ENCODE measurements around the gene SLC3A2. TPM values are rescaled to one million over a fixed set of nuclear protein-coding genes. Genes with fewer than 3 reads are reported as not detected.

Gene SLC3A2
- total RNA-seq, 1 experiment from 2014 or later = 334 TPM

DNA sequence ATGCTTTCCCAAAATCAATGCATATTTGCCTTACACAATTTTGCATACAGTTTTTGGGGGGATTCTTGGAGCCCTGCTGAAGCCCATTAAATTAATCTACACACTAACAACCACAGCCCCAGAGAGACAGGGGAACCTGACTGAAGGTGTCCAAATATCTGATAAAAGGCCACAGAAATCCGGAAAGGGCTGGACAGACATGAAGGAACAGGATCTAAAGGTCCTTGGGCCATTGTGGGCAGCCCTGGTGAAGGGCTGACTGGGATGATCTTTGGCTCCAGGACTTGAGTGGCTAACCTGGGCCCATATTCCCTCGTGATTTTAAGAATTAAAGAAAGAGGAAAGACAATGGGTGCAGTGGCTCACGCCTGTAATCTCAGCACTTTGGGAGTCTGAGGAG lies 34.5 kb upstream of the SLC3A2 start:
- POLR2A ChIA-PET = no interaction called here
- ATAC-seq = no peak
- DNase-seq (ENCODE audit: low spot score) = no peak
- H3K4me1 Mint-ChIP-seq = peaks cover 8% of the 10 kb centered on the region
- no peaks in the 10 kb centered on the region for H3K27me3 Mint-ChIP-seq (ENCODE audit: low read depth)
- no peak for TF ChIP-seq IRF1 (CRISPR knock-in tag; IDR thresholded peaks at IDR 0.05)
- TF ChIP-seq USF1 (CRISPR knock-in tag; IDR thresholded peaks at IDR 0.05) = no peak
- no peak for TF ChIP-seq ZNF423 (CRISPR knock-in tag; IDR thresholded peaks at IDR 0.05)
- no peak for TF ChIP-seq GABPB1 (CRISPR knock-in tag; IDR thresholded peaks at IDR 0.05)
- TF ChIP-seq, protein P1, sequence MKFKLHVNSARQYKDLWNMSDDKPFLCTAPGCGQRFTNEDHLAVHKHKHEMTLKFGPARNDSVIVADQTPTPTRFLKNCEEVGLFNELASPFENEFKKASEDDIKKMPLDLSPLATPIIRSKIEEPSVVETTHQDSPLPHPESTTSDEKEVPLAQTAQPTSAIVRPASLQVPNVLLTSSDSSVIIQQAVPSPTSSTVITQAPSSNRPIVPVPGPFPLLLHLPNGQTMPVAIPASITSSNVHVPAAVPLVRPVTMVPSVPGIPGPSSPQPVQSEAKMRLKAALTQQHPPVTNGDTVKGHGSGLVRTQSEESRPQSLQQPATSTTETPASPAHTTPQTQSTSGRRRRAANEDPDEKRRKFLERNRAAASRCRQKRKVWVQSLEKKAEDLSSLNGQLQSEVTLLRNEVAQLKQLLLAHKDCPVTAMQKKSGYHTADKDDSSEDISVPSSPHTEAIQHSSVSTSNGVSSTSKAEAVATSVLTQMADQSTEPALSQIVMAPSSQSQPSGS (CRISPR knock-in tag; IDR thresholded peaks at IDR 0.05; ENCODE audit: borderline replicate concordance, low read depth) = no peak
- TF ChIP-seq ZNF425 (CRISPR knock-in tag; conservative IDR thresholded peaks at IDR 0.05) = no peak
- no peak for TF ChIP-seq ZNF121 (CRISPR knock-in tag; IDR thresholded peaks at IDR 0.05)
- no peak for TF ChIP-seq ETV6 (CRISPR knock-in tag; IDR thresholded peaks at IDR 0.05)
- TF ChIP-seq ATF1 (CRISPR knock-in tag; IDR thresholded peaks at IDR 0.05) = no peak
- TF ChIP-seq NR3C1 (CRISPR knock-in tag; conservative IDR thresholded peaks at IDR 0.05; ENCODE audit: low read depth) = no peak
- TF ChIP-seq, protein P2, sequence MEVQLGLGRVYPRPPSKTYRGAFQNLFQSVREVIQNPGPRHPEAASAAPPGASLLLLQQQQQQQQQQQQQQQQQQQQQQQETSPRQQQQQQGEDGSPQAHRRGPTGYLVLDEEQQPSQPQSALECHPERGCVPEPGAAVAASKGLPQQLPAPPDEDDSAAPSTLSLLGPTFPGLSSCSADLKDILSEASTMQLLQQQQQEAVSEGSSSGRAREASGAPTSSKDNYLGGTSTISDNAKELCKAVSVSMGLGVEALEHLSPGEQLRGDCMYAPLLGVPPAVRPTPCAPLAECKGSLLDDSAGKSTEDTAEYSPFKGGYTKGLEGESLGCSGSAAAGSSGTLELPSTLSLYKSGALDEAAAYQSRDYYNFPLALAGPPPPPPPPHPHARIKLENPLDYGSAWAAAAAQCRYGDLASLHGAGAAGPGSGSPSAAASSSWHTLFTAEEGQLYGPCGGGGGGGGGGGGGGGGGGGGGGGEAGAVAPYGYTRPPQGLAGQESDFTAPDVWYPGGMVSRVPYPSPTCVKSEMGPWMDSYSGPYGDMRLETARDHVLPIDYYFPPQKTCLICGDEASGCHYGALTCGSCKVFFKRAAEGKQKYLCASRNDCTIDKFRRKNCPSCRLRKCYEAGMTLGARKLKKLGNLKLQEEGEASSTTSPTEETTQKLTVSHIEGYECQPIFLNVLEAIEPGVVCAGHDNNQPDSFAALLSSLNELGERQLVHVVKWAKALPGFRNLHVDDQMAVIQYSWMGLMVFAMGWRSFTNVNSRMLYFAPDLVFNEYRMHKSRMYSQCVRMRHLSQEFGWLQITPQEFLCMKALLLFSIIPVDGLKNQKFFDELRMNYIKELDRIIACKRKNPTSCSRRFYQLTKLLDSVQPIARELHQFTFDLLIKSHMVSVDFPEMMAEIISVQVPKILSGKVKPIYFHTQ (CRISPR knock-in tag; IDR thresholded peaks at IDR 0.05) = no peak
- no peak for TF ChIP-seq PRRX2 (CRISPR knock-in tag; IDR thresholded peaks at IDR 0.05)
- no peak for TF ChIP-seq ATF6 (CRISPR knock-in tag; IDR thresholded peaks at IDR 0.05)
- TF ChIP-seq SMAD4 (CRISPR knock-in tag; IDR thresholded peaks at IDR 0.05) = no peak
- no peak for TF ChIP-seq ZBTB21 (CRISPR knock-in tag; IDR thresholded peaks at IDR 0.05; ENCODE audit: borderline replicate concordance)
- TF ChIP-seq CREB1 (CRISPR knock-in tag; IDR thresholded peaks at IDR 0.05) = no peak
- no peak for TF ChIP-seq MYBL2 (CRISPR knock-in tag; IDR thresholded peaks at IDR 0.05)
- TF ChIP-seq FOXK1 (CRISPR knock-in tag; IDR thresholded peaks at IDR 0.05) = no peak
- TF ChIP-seq, protein P3, sequence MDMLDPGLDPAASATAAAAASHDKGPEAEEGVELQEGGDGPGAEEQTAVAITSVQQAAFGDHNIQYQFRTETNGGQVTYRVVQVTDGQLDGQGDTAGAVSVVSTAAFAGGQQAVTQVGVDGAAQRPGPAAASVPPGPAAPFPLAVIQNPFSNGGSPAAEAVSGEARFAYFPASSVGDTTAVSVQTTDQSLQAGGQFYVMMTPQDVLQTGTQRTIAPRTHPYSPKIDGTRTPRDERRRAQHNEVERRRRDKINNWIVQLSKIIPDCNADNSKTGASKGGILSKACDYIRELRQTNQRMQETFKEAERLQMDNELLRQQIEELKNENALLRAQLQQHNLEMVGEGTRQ (CRISPR knock-in tag; IDR thresholded peaks at IDR 0.05) = no peak
- TF ChIP-seq CBFB (CRISPR knock-in tag; IDR thresholded peaks at IDR 0.05; ENCODE audit: low read depth) = no peak
- H3K27ac Mint-ChIP-seq = no peak overlapping the region
- CTCF ChIA-PET = no interaction called here
- H3K9me3 Mint-ChIP-seq = peaks cover 17% of the 10 kb centered on the region
- no peak overlapping the region for H3K4me3 Mint-ChIP-seq
- H3K36me3 Mint-ChIP-seq = peaks cover 15% of the 10 kb centered on the region
